ENCODE results near the gene HAUS7.
A peak's percentile ranks its signal among the peaks of the same experiment; 100 is the strongest.

HAUS7 gene

DNA sequence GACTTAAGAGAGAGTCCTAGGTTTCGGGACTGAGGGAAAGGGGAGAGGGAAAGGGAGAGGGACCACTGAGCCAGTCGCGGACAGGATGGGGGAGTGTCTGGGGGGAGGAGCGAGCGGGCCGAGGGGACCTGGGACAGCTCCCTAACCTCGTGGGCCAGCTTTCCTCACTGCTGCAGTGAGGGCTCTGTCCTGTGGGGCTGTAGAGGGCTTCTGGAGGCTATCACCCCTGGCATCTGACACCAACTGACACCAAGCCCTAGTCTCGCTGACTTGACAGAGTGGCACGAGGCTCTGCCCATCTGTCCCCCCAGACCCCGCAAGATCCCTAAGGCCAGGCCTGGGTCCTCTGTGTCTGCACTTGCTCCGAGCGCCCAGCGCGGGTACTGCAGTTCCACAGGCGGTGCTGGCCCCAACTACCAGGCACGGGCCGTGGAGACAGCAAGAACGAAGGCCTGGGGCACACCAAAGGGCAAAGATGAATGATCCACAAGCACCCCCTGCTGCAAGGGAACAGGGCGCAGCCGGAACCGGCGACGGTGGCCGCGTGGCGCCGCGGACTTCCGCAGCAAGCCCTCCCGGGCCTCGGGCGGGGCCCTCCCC is 465 bp downstream of the HAUS7 start:
- in situ Hi-C loops (cut with HindIII; ENCODE audit: low pct_unique_long_range_greater_than_20kb, low sequenced_read_pairs) = no loop called here
- no peak for TF ChIP-seq JUND (IDR thresholded peaks at IDR 0.05; ENCODE audit: low read depth)
- DNase-seq (ENCODE audit: low read depth in 1 of 2, low spot score in 1 of 2) = no peak

DNA sequence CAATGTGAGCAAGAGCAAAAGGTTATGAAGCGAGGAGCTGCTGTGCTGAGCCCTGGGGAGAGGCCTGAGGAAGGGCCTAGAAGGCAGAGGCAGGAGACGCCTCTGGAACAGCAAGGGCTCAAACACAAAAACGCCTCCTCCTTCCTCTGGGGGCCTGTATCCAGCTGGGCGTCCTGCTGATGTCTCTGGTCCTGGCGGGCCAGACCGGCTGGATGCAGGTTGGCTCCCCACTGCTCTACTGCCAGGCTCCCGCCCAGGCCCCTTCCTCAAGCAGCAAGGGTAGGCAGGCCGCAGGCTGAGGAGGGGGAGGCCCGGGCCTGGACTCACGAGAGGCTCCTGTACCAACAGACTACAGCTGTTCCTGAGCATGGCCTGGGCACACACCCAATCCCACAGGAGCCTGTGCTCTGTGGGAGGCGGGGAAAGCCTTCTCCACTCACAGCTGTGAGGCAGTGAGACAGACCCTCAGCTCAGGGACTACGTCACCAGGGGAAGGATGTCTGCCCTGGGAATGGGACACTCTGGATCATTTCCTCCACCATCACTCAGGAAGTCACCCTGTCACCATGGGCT is 2.3 kb downstream of the HAUS7 start:
- no peak for TF ChIP-seq JUND (IDR thresholded peaks at IDR 0.05; ENCODE audit: low read depth)
- in situ Hi-C loops (cut with HindIII; ENCODE audit: low pct_unique_long_range_greater_than_20kb, low sequenced_read_pairs) = no loop called here

DNA sequence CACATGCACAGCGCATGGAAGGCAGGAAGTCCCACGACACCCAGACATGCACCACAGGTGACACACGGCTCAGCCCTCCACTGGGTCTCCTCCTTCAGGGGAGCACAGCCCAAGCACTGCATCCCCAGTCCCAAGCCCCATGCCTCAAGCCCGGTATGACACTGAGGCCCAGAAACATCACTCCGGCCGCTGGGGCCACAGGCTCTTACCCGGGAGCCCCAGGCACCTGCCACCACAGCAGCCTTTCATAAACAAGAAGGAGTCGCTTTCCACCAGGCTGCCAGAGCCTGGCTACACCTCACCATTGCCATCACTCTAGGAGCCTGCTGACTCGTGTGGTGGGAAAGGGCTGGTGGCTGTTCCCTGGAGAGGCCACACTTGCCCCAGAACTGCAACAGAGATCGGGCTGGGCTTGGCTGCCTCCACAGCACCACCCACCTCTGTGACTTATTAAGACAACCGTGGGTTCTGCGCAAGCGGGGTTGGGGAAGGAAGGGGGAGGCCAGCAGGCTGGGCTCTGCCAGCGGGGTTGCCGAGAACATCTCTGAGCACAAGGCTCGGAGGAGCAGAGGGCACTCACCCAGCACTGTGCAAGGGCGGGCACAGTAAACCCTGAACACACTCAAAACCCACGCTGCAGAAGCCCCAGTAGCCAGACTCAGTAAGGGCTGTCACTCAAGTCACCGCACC is 4.5 kb downstream of the HAUS7 start:
- TF ChIP-seq JUND (IDR thresholded peaks at IDR 0.05; ENCODE audit: low read depth) = no peak
- no peak for DNase-seq (ENCODE audit: low read depth in 1 of 2, low spot score in 1 of 2)
- in situ Hi-C loops (cut with HindIII; ENCODE audit: low pct_unique_long_range_greater_than_20kb, low sequenced_read_pairs) = no loop called here

More for the DNA sequence above, 2.3 kb downstream of the HAUS7 start:
- no peak for DNase-seq (ENCODE audit: low read depth in 1 of 2, low spot score in 1 of 2)

DNA sequence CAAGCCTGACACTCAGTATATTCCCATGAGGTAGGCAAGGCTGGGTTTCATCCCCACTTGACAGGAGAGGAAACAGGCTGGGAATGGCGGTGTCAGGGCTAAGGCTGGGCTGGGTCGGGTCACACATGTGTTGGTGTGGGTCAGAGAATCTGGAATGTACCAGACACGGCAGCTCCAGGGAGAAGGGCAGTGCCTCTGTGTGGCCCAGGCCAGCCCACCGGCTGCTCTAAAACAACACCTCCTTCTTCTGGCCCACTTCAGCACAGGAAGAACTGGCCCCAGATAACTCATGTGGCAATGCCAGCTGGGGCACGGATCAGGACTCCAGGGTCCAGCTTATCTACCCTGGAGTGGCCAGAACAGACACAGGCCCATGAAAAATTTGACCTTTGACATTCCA is 6.3 kb downstream of the HAUS7 start:
- TF ChIP-seq JUND (IDR thresholded peaks at IDR 0.05; ENCODE audit: low read depth) = no peak
- no peak for DNase-seq (ENCODE audit: low read depth in 1 of 2, low spot score in 1 of 2)
- in situ Hi-C loops (cut with HindIII; ENCODE audit: low pct_unique_long_range_greater_than_20kb, low sequenced_read_pairs) = no loop called here

DNA sequence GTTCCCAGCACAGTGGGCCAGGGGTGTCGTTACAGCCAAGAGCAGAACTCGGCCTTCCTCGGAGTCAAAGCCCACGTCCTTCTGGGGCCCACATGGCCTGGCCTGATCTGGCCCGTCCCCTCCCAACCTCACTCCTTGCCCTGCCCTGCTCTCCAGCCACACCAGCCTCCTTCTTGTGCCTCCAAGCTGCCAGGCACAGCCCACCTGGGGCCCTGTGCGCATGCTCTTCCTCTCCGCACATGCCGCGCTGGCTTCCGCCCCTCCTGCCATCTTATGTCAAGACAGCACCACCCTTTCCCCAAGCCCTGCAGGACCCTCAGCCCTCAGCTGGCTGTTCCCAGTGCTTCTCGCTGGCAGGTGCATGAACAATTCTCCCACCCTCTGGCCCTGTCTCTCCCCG is 6.8 kb downstream of the HAUS7 start:
- in situ Hi-C loops (cut with HindIII; ENCODE audit: low pct_unique_long_range_greater_than_20kb, low sequenced_read_pairs) = no loop called here
- DNase-seq (ENCODE audit: low read depth in 1 of 2, low spot score in 1 of 2) = no peak
- TF ChIP-seq JUND (IDR thresholded peaks at IDR 0.05; ENCODE audit: low read depth) = no peak

DNA sequence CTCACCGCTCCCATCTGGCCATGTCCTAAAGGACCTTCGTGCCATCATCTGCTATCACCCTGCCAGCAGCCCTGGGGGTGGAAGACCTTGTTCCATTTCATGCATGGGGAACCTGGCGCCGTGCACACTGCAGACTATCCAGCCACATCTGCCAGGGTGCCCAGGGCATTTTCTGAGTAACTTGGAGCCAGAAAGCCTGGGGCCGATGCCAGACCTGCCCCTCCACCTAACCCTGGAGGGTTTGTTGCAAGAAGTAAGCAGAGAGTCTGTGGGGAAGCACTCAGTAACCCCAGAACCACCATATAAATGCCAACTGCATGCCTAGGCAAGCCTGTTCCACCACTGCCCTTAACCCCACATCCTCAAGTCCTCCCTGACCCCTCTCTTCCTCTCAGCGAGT is 7.3 kb downstream of the HAUS7 start:
- no peak for TF ChIP-seq JUND (IDR thresholded peaks at IDR 0.05; ENCODE audit: low read depth)
- DNase-seq (ENCODE audit: low read depth in 1 of 2, low spot score in 1 of 2) = no peak
- in situ Hi-C loops (cut with HindIII; ENCODE audit: low pct_unique_long_range_greater_than_20kb, low sequenced_read_pairs) = no loop called here

DNA sequence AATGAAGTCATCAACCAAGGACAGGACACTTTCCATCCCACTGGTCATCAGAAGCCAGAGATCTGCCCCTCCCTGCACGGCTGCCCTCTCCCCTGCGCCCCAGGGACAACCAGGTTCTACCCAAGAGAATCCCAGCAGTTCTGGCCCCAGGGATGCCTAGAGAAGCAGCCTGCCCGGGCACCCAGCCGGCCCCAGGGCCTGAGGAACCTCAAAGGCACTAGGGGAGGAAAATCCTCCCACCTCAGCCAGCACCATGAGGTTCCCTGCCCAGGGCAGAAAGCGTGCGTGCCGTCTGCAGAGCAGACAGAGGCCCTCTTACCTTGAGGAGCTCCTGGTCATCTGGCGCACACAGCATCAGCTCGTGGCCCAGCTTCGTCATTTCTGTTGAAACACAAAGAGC is 8.1 kb downstream of the HAUS7 start:
- TF ChIP-seq JUND (IDR thresholded peaks at IDR 0.05; ENCODE audit: low read depth) = no peak
- in situ Hi-C loops (cut with HindIII; ENCODE audit: low pct_unique_long_range_greater_than_20kb, low sequenced_read_pairs) = no loop called here
- no peak for DNase-seq (ENCODE audit: low read depth in 1 of 2, low spot score in 1 of 2)

DNA sequence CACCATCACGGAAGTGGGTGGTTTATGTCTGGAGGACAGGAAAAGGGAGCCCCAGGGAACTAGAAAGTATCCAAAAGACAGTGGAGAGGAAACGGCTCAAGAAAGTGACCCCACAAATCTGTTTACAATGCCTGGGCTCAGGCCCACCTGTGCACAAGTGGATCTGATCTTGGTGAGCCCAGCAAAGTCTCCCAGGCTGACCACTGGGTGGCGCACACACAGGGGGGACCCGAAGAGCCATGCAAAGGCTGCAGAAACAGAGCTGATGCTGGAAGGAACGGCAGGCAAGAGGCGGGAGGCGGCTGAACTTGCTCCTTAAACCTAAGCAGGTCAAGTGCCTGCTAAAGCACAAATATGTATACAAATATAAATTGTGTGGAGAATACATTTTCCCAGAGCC is 9.6 kb downstream of the HAUS7 start:
- TF ChIP-seq JUND (IDR thresholded peaks at IDR 0.05; ENCODE audit: low read depth) = no peak
- DNase-seq (ENCODE audit: low read depth in 1 of 2, low spot score in 1 of 2) = peak in 1 of 2 experiments; percentile 52
- in situ Hi-C loops (cut with HindIII; ENCODE audit: low pct_unique_long_range_greater_than_20kb, low sequenced_read_pairs) = no loop called here

DNA sequence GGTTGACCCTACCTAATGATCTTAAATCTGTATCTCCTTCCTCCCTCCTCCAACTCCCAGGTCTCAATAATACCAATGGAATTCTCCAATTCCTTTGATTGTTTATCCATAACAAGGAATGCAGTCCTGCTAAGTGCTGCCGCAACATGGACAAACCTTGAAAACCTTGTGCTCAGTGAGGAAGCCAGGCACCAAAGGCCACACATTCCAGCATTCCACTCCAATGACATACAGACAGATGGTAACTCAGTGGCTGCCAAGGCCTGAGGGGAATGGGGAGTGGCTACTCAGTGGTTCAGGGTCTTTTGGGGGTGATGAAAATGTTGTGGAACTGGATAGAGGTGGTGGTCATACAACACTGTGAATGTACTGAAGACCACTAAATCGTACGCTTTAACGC is 10.4 kb downstream of the HAUS7 start:
- in situ Hi-C loops (cut with HindIII; ENCODE audit: low pct_unique_long_range_greater_than_20kb, low sequenced_read_pairs) = no loop called here
- peak in 1 of 2 experiments; percentile 64 for DNase-seq (ENCODE audit: low read depth in 1 of 2, low spot score in 1 of 2)
- no peak for TF ChIP-seq JUND (IDR thresholded peaks at IDR 0.05; ENCODE audit: low read depth)

DNA sequence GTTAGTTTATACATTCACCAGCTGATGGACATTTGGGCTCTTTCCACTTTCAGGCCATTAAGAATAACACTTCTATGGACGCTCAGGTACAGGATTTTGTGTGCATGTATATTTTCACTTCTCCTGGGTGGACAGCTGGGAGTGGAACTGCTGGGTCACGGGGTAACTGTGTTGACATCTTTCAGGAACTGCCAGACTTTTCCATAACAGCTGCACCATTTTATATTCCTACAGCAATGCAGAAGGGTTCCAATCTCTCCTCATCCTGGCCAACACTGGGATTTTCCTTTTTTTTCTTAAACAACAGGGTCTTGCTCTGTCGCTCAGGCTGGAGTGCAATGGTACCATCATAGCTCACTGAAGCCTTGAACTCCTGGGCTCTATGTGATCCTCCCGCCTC is 11.9 kb downstream of the HAUS7 start:
- no peak for TF ChIP-seq JUND (IDR thresholded peaks at IDR 0.05; ENCODE audit: low read depth)
- DNase-seq (ENCODE audit: low read depth in 1 of 2, low spot score in 1 of 2) = no peak
- in situ Hi-C loops (cut with HindIII; ENCODE audit: low pct_unique_long_range_greater_than_20kb, low sequenced_read_pairs) = no loop called here

DNA sequence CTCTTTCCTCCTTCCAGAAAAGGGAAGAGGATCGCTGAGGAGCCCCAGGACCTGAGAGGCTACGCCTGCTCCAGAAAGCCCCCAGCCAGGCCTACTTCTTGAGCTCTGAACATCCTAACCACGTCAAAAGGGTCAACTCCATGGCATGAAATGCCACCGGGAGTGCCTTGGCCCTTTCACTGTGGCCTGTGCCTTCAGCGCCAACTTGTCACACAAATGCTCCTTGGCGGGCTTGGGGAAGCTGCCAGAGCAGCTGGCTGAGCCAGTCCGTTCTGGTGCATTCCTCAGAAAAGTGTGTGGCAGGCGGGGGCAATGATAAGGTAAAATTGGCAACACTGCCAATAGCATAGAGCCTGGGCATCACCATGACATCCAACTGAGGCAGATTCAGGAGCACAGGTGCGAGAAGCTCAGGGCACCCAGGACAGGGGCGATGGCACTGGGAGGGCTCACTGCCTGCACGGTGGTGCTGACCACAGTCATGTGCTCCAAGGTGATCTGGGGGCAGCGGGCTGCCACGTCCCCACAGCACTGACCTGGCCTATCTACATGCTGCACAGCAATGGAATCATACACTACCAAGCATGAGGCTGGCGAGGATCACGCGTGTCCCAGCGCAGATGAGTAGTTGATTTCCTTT is 12.4 kb downstream of the HAUS7 start:
- no peak for DNase-seq (ENCODE audit: low read depth in 1 of 2, low spot score in 1 of 2)
- in situ Hi-C loops (cut with HindIII; ENCODE audit: low pct_unique_long_range_greater_than_20kb, low sequenced_read_pairs) = no loop called here
- no peak for TF ChIP-seq JUND (IDR thresholded peaks at IDR 0.05; ENCODE audit: low read depth)

DNA sequence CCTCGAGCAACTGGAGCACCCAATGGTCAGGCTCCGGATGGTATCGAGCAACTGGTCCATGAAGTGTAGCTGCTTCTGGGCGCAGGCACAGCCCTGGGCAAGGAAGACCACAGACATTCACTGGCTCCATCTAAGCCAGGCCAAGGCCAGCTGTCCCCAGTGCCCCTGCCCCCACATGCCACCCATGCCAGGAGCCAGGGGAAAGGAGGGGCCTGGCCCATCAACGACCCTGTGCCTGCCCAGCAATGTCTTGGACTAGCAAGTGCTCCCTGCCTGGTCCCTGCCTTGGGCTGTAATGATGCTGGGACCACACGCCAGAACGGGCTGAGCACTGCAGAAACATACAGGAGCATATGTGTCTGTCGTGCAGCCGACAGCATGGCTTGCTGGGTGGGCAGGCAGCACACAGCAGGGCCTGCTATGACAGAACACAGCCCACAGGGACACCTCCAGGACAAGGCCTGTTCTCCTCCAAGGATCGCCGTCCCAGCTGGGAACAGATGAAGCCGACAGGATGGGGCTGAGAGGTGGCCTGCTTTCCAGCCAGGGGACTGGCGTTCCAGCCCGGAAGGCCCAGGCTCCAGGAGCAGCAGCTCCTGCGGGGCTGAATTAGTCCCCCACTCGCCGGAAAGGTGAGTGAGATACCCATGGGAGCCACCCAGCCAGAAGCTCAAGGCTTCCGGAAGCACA is 13.1 kb downstream of the HAUS7 start:
- no peak for DNase-seq (ENCODE audit: low read depth in 1 of 2, low spot score in 1 of 2)
- TF ChIP-seq JUND (IDR thresholded peaks at IDR 0.05; ENCODE audit: low read depth) = no peak
- in situ Hi-C loops (cut with HindIII; ENCODE audit: low pct_unique_long_range_greater_than_20kb, low sequenced_read_pairs) = no loop called here

DNA sequence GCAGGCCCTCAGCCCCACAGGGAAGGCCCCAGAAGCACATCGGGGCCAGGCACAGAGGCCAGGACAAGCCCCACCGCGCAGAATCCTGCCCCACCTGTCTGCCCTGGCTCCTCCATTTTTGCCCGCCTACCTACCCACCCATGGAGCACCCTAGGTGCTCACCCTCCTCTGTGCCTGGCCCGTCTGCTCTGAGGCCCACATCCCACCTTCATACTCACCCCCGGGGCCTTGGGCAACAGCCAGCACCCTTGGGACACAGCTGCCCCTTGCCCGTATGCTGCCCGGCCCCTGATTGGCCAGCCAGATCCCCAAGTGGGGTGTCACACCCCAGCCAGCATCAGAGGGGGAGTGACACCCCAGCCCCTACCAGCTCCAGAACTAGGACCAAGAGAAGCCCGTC is 13.7 kb downstream of the HAUS7 start:
- DNase-seq (ENCODE audit: low read depth in 1 of 2, low spot score in 1 of 2) = no peak
- in situ Hi-C loops (cut with HindIII; ENCODE audit: low pct_unique_long_range_greater_than_20kb, low sequenced_read_pairs) = no loop called here
- no peak for TF ChIP-seq JUND (IDR thresholded peaks at IDR 0.05; ENCODE audit: low read depth)

All from T47D (cell line).